ENCODE measurements around the gene FCRL4.
"Not testable (repeated sequence)": the region's sequence is repeated elsewhere in the genome, so short reads cannot be mapped to it uniquely, and the experiment has no call there.

FCRL4 gene

GRCh38 chr1:157566484-157567300, 31.2 kb downstream of the FCRL4 start:
- DNase-seq (ENCODE audit: low read depth, low spot score): no peak

GRCh38 chr1:157562515-157562914, 35.4 kb downstream of the FCRL4 start:
- no peak for DNase-seq (ENCODE audit: low read depth, low spot score)
- in situ Hi-C loops (cut with HindIII; ENCODE audit: low sequenced_read_pairs): no loop called here
- TF ChIP-seq CTCF (IDR thresholded peaks at IDR 0.05; ENCODE audit: low read depth, low read length): no peak

More at GRCh38 chr1:157566484-157567300, 31.2 kb downstream of the FCRL4 start:
- in situ Hi-C loops (cut with HindIII; ENCODE audit: low sequenced_read_pairs): no loop called here
- no peak overlapping the region for H3K4me3 ChIP-seq (ENCODE audit: low read depth, low read length)
- TF ChIP-seq CTCF (IDR thresholded peaks at IDR 0.05; ENCODE audit: low read depth, low read length): no peak

GRCh38 chr1:157558119-157558518, 39.8 kb downstream of the FCRL4 start:
- no peak for DNase-seq (ENCODE audit: low read depth, low spot score)
- in situ Hi-C loops (cut with HindIII; ENCODE audit: low sequenced_read_pairs): no loop called here
- no peak overlapping the region for H3K4me3 ChIP-seq (ENCODE audit: low read depth, low read length)
- no peak for TF ChIP-seq CTCF (IDR thresholded peaks at IDR 0.05; ENCODE audit: low read depth, low read length)

More at GRCh38 chr1:157562515-157562914, 35.4 kb downstream of the FCRL4 start:
- H3K4me3 ChIP-seq (ENCODE audit: low read depth, low read length): no peak overlapping the region

GRCh38 chr1:157551694-157552693, 45.9 kb downstream of the FCRL4 start, which contains the start of gene FCRL5:
FCRL5 (minus strand) TSS chr1:157552515; CDS start chr1:157552362, 153 bp downstream.
- in situ Hi-C loops (cut with HindIII; ENCODE audit: low sequenced_read_pairs): no loop called here

GRCh38 chr1:157548081-157548480, 49.8 kb downstream of the FCRL4 start:
- not testable (repeated sequence) for H3K4me3 ChIP-seq (ENCODE audit: low read depth, low read length)

More at GRCh38 chr1:157551694-157552693, 45.9 kb downstream of the FCRL4 start, which contains the start of gene FCRL5:
- H3K4me3 ChIP-seq (ENCODE audit: low read depth, low read length): no peak within 1 kb of the TSS
- no peak for DNase-seq (ENCODE audit: low read depth, low spot score)
- no peak for TF ChIP-seq CTCF (IDR thresholded peaks at IDR 0.05; ENCODE audit: low read depth, low read length)

GRCh38 chr1:157542676-157543075, 55.2 kb downstream of the FCRL4 start:
- in situ Hi-C loops (cut with HindIII; ENCODE audit: low sequenced_read_pairs): no loop called here
- no peak for DNase-seq (ENCODE audit: low read depth, low spot score)
- H3K4me3 ChIP-seq (ENCODE audit: low read depth, low read length): no peak overlapping the region
- TF ChIP-seq CTCF (IDR thresholded peaks at IDR 0.05; ENCODE audit: low read depth, low read length): no peak

More at GRCh38 chr1:157548081-157548480, 49.8 kb downstream of the FCRL4 start:
- in situ Hi-C loops (cut with HindIII; ENCODE audit: low sequenced_read_pairs); DNase-seq (ENCODE audit: low read depth, low spot score): not testable (repeated sequence)

Data from astrocyte of the spinal cord (primary cell).